ENCODE data around the gene PCBP1. TPM values are rescaled to one million over a fixed set of nuclear protein-coding genes. Genes with fewer than 3 reads are reported as not detected.

Gene PCBP1
- 66.4 and 74.8 TPM in 2 replicates for total RNA-seq

GRCh38 chr2:70086838-70087701 lies at the start of gene PCBP1:
TSS of gene PCBP1 (plus strand) at chr2:70087477. CDS start at chr2:70087744, 267 bp downstream.

Small RNA genes within 50 kb of the gene (small RNA-seq; reads per million reads assigned to genes)
- gene RN7SL470P (ENCODE audit: low replicate concordance): not detected

Other genes with a start within 250 kb of the PCBP1 start
- gene SNRNP27, start 193.5 kb upstream of the PCBP1 start, total RNA-seq: 29.6 and 46.4 TPM in 2 replicates
- gene MXD1, start 172.4 kb upstream of the PCBP1 start, total RNA-seq: 6.3 and 24.7 TPM in 2 replicates
- gene ASPRV1, start 125.8 kb upstream of the PCBP1 start, total RNA-seq: 0.22 and 0.29 TPM in 2 replicates
- gene C2orf42, start 103.5 kb downstream of the PCBP1 start, total RNA-seq: 13.8 and 20.8 TPM in 2 replicates
- gene TIA1, start 161.2 kb downstream of the PCBP1 start, total RNA-seq: 58.6 and 84.0 TPM in 2 replicates
- 41.1 and 44.2 TPM in 2 replicates for gene PCYOX1, start 170.7 kb downstream of the PCBP1 start, total RNA-seq
- gene SNRPG, start 206.3 kb downstream of the PCBP1 start, total RNA-seq: 71.6 and 121 TPM in 2 replicates
- gene FAM136A, start 214.6 kb downstream of the PCBP1 start, total RNA-seq: 18.2 and 41.8 TPM in 2 replicates